ENCODE data around the gene CCDC183.

CCDC183 gene

GRCh38 chr9:136825295-136826187 is 29.4 kb downstream of the CCDC183 start:
- no peak overlapping the region for H3K4me3 ChIP-seq (ENCODE audit: low read depth, low read length)
- DNase-seq (ENCODE audit: low read depth), result no peak
- TF ChIP-seq CTCF (conservative IDR thresholded peaks at IDR 0.05; ENCODE audit: low read depth, low read length), result no peak

GRCh38 chr9:136826188-136826541 is 30.0 kb downstream of the CCDC183 start:
- no peak for DNase-seq (ENCODE audit: low read depth)
- no peak for TF ChIP-seq CTCF (conservative IDR thresholded peaks at IDR 0.05; ENCODE audit: low read depth, low read length)
- no peak overlapping the region for H3K4me3 ChIP-seq (ENCODE audit: low read depth, low read length)

- TF ChIP-seq CTCF (conservative IDR thresholded peaks at IDR 0.05; ENCODE audit: low read depth, low read length), result no peak
- no peak overlapping the region for H3K4me3 ChIP-seq (ENCODE audit: low read depth, low read length)
- no peak for DNase-seq (ENCODE audit: low read depth)
Measured at GRCh38 chr9:136826703-136827582, 30.8 kb downstream of the CCDC183 start.

GRCh38 chr9:136827794-136828473 is 31.8 kb downstream of the CCDC183 start:
- H3K4me3 ChIP-seq (ENCODE audit: low read depth, low read length), result no peak overlapping the region
- no peak for DNase-seq (ENCODE audit: low read depth)
- TF ChIP-seq CTCF (conservative IDR thresholded peaks at IDR 0.05; ENCODE audit: low read depth, low read length), result no peak

- no peak for TF ChIP-seq CTCF (conservative IDR thresholded peaks at IDR 0.05; ENCODE audit: low read depth, low read length)
- H3K4me3 ChIP-seq (ENCODE audit: low read depth, low read length), result no peak overlapping the region
- DNase-seq (ENCODE audit: low read depth), result no peak
Measured at GRCh38 chr9:136828474-136829140, 32.5 kb downstream of the CCDC183 start.

GRCh38 chr9:136829412-136829811 is 33.3 kb downstream of the CCDC183 start:
- DNase-seq (ENCODE audit: low read depth), result no peak
- H3K4me3 ChIP-seq (ENCODE audit: low read depth, low read length), result no peak overlapping the region
- TF ChIP-seq CTCF (conservative IDR thresholded peaks at IDR 0.05; ENCODE audit: low read depth, low read length), result no peak
